GM18517 (cell line): ENCODE results near the gene ADI1.
A peak's percentile ranks its signal among the peaks of the same experiment; 100 is the strongest.

Source experiments
- ATAC-seq: cut with Tn5 transposase; IDR thresholded peaks from one replicate; pipeline ENCODE4 v1.9.1; 2021; ENCODE audit warnings: mild to moderate bottlenecking, moderate library complexity; ENCODE audit not compliant: unreplicated experiment

ADI1 gene

GRCh38 chr2:3519255-3520205 lies at the start of gene ADI1:
ADI1 (minus strand) TSS chr2:3519531; CDS start chr2:3519487, 44 bp downstream.
- ATAC-seq, result peak; percentile 74

- no peak for ATAC-seq
These were observed 47.5 kb upstream of the ADI1 start for GRCh38 chr2:3566806-3567205.

GRCh38 chr2:3565117-3565516 lies 45.8 kb upstream of the ADI1 start:
- ATAC-seq, result no peak

GRCh38 chr2:3563521-3563976 lies 44.2 kb upstream of the ADI1 start:
- ATAC-seq, result peak; percentile 55

- ATAC-seq, result peak; percentile 94
These were observed 39.1 kb upstream of the ADI1 start, which contains the start of gene RNASEH1 for GRCh38 chr2:3558205-3559014. RNASEH1 (minus strand) TSS chr2:3558333; CDS start chr2:3558260, 73 bp downstream.

GRCh38 chr2:3557639-3558204 lies 38.4 kb upstream of the ADI1 start:
- ATAC-seq, result peak; percentile 46

- ATAC-seq, result no peak
These were observed 34.6 kb upstream of the ADI1 start for GRCh38 chr2:3553946-3554345.

GRCh38 chr2:3547915-3548314 lies 28.6 kb upstream of the ADI1 start:
- ATAC-seq, result no peak

GRCh38 chr2:3545788-3546478 lies 26.6 kb upstream of the ADI1 start:
- no peak for ATAC-seq

GRCh38 chr2:3543023-3543683 lies 23.8 kb upstream of the ADI1 start:
- no peak for ATAC-seq

GRCh38 chr2:3542107-3542506 lies 22.8 kb upstream of the ADI1 start:
- ATAC-seq, result no peak

GRCh38 chr2:3539836-3540235 lies 20.5 kb upstream of the ADI1 start:
- no peak for ATAC-seq

- ATAC-seq, result no peak
These were observed 17.6 kb upstream of the ADI1 start for GRCh38 chr2:3536682-3537632.

GRCh38 chr2:3535794-3536681 lies 16.7 kb upstream of the ADI1 start:
- no peak for ATAC-seq

- no peak for ATAC-seq
These were observed 16.1 kb upstream of the ADI1 start for GRCh38 chr2:3535467-3535793.

GRCh38 chr2:3534251-3534814 lies 15.0 kb upstream of the ADI1 start:
- no peak for ATAC-seq

- ATAC-seq, result no peak
These were observed 14.5 kb upstream of the ADI1 start for GRCh38 chr2:3533836-3534235.

GRCh38 chr2:3532941-3533340 lies 13.6 kb upstream of the ADI1 start:
- ATAC-seq, result no peak
